CD4-positive, alpha-beta memory T cell (primary cell): ENCODE measurements around the gene FOXI1. TPM values are rescaled to one million over a fixed set of nuclear protein-coding genes. Genes with fewer than 3 reads are reported as not detected.
"Not testable (repeated sequence)": the region's sequence is repeated elsewhere in the genome, so short reads cannot be mapped to it uniquely, and the experiment has no call there.

Source experiments
- CTCF ChIA-PET: fragments of 350-600 bp; sonication (Branson Sonifier 250); formaldehyde crosslinking; loops from one replicate; lab custom pipeline; 2021; ENCODE audit warnings: inconsistent platforms; ENCODE audit not compliant: partially characterized antibody; lab: Charles Lee
- POLR2A ChIA-PET: fragments of 350-600 bp; sonication (Branson Sonifier 250); formaldehyde crosslinking; loops from one replicate; lab custom pipeline; 2021; ENCODE audit not compliant: partially characterized antibody; lab: Charles Lee
- DNase-seq, 5 donors: peaks; one replicate each; pipeline versions ENCODE4 v3.0.0 to v3.0.0-alpha.2; 2020 to 2022; ENCODE audit warnings: mixed read lengths in 1 of 5
- H3K27ac ChIP-seq: one replicate; pipeline ENCODE4 v1.7.0; 2013; ENCODE audit warnings: low read depth, low read length
- H3K27me3 ChIP-seq: 2 replicates; pipeline ENCODE4 v1.7.0; 2013; ENCODE audit warnings: mild to moderate bottlenecking, low read length, moderate library complexity; ENCODE audit not compliant: insufficient read depth
- H3K36me3 ChIP-seq: 2 replicates; pipeline ENCODE4 v1.7.0; 2013; ENCODE audit warnings: mild to moderate bottlenecking, low read length, moderate library complexity; ENCODE audit not compliant: insufficient read depth
- H3K4me1 ChIP-seq: 2 replicates; pipeline ENCODE4 v1.7.0; 2013; ENCODE audit warnings: mild to moderate bottlenecking, low read length, moderate library complexity; ENCODE audit not compliant: insufficient read depth
- H3K4me3 ChIP-seq, 2 donors: one replicate each; pipeline ENCODE4 v1.7.0; 2013; ENCODE audit warnings: low read length in 2 of 2, mild to moderate bottlenecking in 1 of 2
- H3K9me3 ChIP-seq, 2 donors: one replicate each; pipeline ENCODE4 v1.7.0; 2013; ENCODE audit warnings: low read length in 2 of 2, control low read depth in 1 of 2; ENCODE audit not compliant: control insufficient read depth in 1 of 2
- H3K27ac Mint-ChIP-seq, 7 donors: one replicate each; pipeline ENCODE4 v1.8.0; 2020 to 2021; ENCODE audit warnings: mixed read lengths in 7 of 7, mild to moderate bottlenecking in 6 of 7, inconsistent platforms in 3 of 7, moderate library complexity in 3 of 7
- H3K27me3 Mint-ChIP-seq, 2 donors: one replicate each; pipeline ENCODE4 v1.8.0; 2020 to 2021; ENCODE audit warnings: mixed read lengths in 2 of 2
- H3K36me3 Mint-ChIP-seq, 2 donors: one replicate each; pipeline ENCODE4 v1.8.0; 2020 to 2021; ENCODE audit warnings: mixed read lengths in 2 of 2, inconsistent platforms in 1 of 2, mild to moderate bottlenecking in 1 of 2
- H3K4me1 Mint-ChIP-seq, 4 donors: one replicate each; pipeline ENCODE4 v1.8.0; 2020 to 2021; ENCODE audit warnings: mixed read lengths in 4 of 4, mild to moderate bottlenecking in 1 of 4
- H3K4me3 Mint-ChIP-seq, 8 donors: one replicate each; pipeline ENCODE4 v1.8.0; 2020 to 2021; ENCODE audit warnings: mixed read lengths in 8 of 8, mild to moderate bottlenecking in 7 of 8, moderate library complexity in 6 of 8, inconsistent platforms in 3 of 8
- H3K9me3 Mint-ChIP-seq, 8 donors: one replicate each; pipeline ENCODE4 v1.8.0; 2020 to 2021; ENCODE audit warnings: mixed read lengths in 8 of 8, mild to moderate bottlenecking in 5 of 8, inconsistent platforms in 3 of 8, moderate library complexity in 1 of 8
- intact Hi-C: fragments of 100-400 bp; cut with micrococcal nuclease; formaldehyde crosslinking; loops from one replicate; pipeline ENCODE4 v1.15.1; 2023
- polyA plus RNA-seq, 2 donors: library from polyadenylated mRNA; unstranded; fragments of 300-500 nt; fragmentation: Illumina TruSeq; gene quantifications; one replicate each; pipeline ENCODE4 v1.2.3, GENCODE V29; 2021
- total RNA-seq, 2 experiments: library from RNA; stranded (reverse); gene quantifications; one replicate each; pipeline ENCODE4 v1.2.3, GENCODE V29; 2021

The FOXI1 gene
- total and polyA plus RNA-seq, 4 experiments from 2014 or later = not detected

GRCh38 chr5:170092455-170093101 is 13.1 kb upstream of the FOXI1 start:
- no peak overlapping the region for H3K27ac Mint-ChIP-seq
- Histone ChIP-seq H3K4me1 (no peaks in the 10 kb centered on the region), H3K36me3 (no peaks in the 10 kb centered on the region), H3K4me3 (no peak overlapping the region), H3K27ac (no peak overlapping the region), H3K9me3 (no peaks in the 10 kb centered on the region), H3K27me3 (no peaks in the 10 kb centered on the region)
- no peaks in the 10 kb centered on the region for H3K36me3 Mint-ChIP-seq
- no peaks in the 10 kb centered on the region for H3K9me3 Mint-ChIP-seq
- intact Hi-C loops = no loop called here
- H3K4me3 Mint-ChIP-seq = no peak overlapping the region
- POLR2A ChIA-PET = no interaction called here
- CTCF ChIA-PET = no interaction called here
- no peak for DNase-seq
- H3K4me1 Mint-ChIP-seq = no peaks in the 10 kb centered on the region
- peaks cover 0 to 1% of the 10 kb centered on the region in 2 donors for H3K27me3 Mint-ChIP-seq

- H3K9me3 ChIP-seq, POLR2A ChIA-PET, H3K4me3 ChIP-seq, DNase-seq, CTCF ChIA-PET, H3K36me3 ChIP-seq, H3K9me3 Mint-ChIP-seq, H3K4me3 Mint-ChIP-seq, H3K27me3 Mint-ChIP-seq, H3K36me3 Mint-ChIP-seq, H3K27ac ChIP-seq, H3K27me3 ChIP-seq, H3K4me1 ChIP-seq, intact Hi-C loops, H3K4me1 Mint-ChIP-seq: not testable (repeated sequence)
- H3K27ac Mint-ChIP-seq = peak overlapping the region in 1 of 7 donors; percentile 9
Observed at GRCh38 chr5:170094329-170094728, 11.4 kb upstream of the FOXI1 start.

GRCh38 chr5:170095646-170096045 is 10.1 kb upstream of the FOXI1 start:
- Mint-ChIP-seq H3K9me3 (peaks cover 0 to 4% (median 0%) of the 10 kb centered on the region in 8 donors), H3K27me3 (peaks cover 0 to 5% of the 10 kb centered on the region in 2 donors), H3K27ac (no peak overlapping the region), H3K36me3 (no peaks in the 10 kb centered on the region), H3K4me1 (peaks cover 0 to 1% (median 0%) of the 10 kb centered on the region in 4 donors), H3K4me3 (no peak overlapping the region)
- no peaks in the 10 kb centered on the region for H3K9me3 ChIP-seq
- POLR2A ChIA-PET = no interaction called here
- H3K27me3 ChIP-seq = no peaks in the 10 kb centered on the region
- DNase-seq = no peak
- intact Hi-C loops = no loop called here
- no peak overlapping the region for H3K4me3 ChIP-seq
- H3K36me3 ChIP-seq = no peaks in the 10 kb centered on the region
- no peak overlapping the region for H3K27ac ChIP-seq
- no peaks in the 10 kb centered on the region for H3K4me1 ChIP-seq
- CTCF ChIA-PET = interaction anchor here (2.3 kb wide), 1 partner anchor 326 kb away, joined by 5 read pairs; no protein-coding TSS in a partner anchor

- DNase-seq = no peak
- Mint-ChIP-seq H3K27ac (no peak overlapping the region), H3K9me3 (peaks cover 0 to 4% (median 0%) of the 10 kb centered on the region in 8 donors), H3K4me1 (peaks cover 0 to 1% (median 0%) of the 10 kb centered on the region in 4 donors), H3K4me3 (peak overlapping the region in 1 of 8 donors; percentile 4), H3K36me3 (no peaks in the 10 kb centered on the region), H3K27me3 (peaks cover 0 to 5% of the 10 kb centered on the region in 2 donors)
- Histone ChIP-seq H3K27me3 (no peaks in the 10 kb centered on the region), H3K27ac (no peak overlapping the region), H3K36me3 (no peaks in the 10 kb centered on the region), H3K4me1 (no peaks in the 10 kb centered on the region), H3K4me3 (no peak overlapping the region), H3K9me3 (no peaks in the 10 kb centered on the region)
- ChIA-PET POLR2A (no interaction called here), CTCF (interaction anchor here (1.1 to 1.3 kb wide), 2 partner anchors 86 to 535 kb away, joined by 3 to 5 read pairs; no protein-coding TSS in a partner anchor)
- intact Hi-C loops = no loop called here
Observed at GRCh38 chr5:170097934-170098333, 7.8 kb upstream of the FOXI1 start.

- Histone ChIP-seq H3K4me3 (no peak overlapping the region), H3K4me1 (no peaks in the 10 kb centered on the region), H3K27ac (no peak overlapping the region), H3K36me3 (no peaks in the 10 kb centered on the region), H3K9me3 (no peaks in the 10 kb centered on the region), H3K27me3 (no peaks in the 10 kb centered on the region)
- Mint-ChIP-seq H3K4me1 (peaks cover 0 to 1% (median 0%) of the 10 kb centered on the region in 4 donors), H3K9me3 (peaks cover 0 to 4% (median 0%) of the 10 kb centered on the region in 8 donors), H3K27ac (peak overlapping the region in 2 of 7 donors; percentile 44 to 62), H3K4me3 (no peak overlapping the region), H3K36me3 (no peaks in the 10 kb centered on the region), H3K27me3 (peaks cover 1 to 7% of the 10 kb centered on the region in 2 donors)
- intact Hi-C loops = loop anchor here (1.0 to 10.0 kb wide), 5 partner anchors 82 to 1236 kb away; no protein-coding TSS in a partner anchor
- DNase-seq = peak; percentile 51 to 66 (median 56)
- ChIA-PET POLR2A (no interaction called here), CTCF (interaction anchor here (0.8 to 3.4 kb wide), 15 partner anchors 10 to 1242 kb away, joined by 3 to 27 read pairs (median 5); no protein-coding TSS in a partner anchor)
Observed at GRCh38 chr5:170100066-170100943, 5.4 kb upstream of the FOXI1 start.

- intact Hi-C loops = loop anchor here (5.0 to 10.0 kb wide), 2 partner anchors 79 to 121 kb away; no protein-coding TSS in a partner anchor
- Histone ChIP-seq H3K27ac (no peak overlapping the region), H3K36me3 (no peaks in the 10 kb centered on the region), H3K4me3 (no peak overlapping the region), H3K27me3 (no peaks in the 10 kb centered on the region), H3K9me3 (no peaks in the 10 kb centered on the region), H3K4me1 (no peaks in the 10 kb centered on the region)
- Mint-ChIP-seq H3K27ac (no peak overlapping the region), H3K9me3 (peaks cover 0 to 2% (median 0%) of the 10 kb centered on the region in 8 donors), H3K36me3 (no peaks in the 10 kb centered on the region), H3K27me3 (peaks cover 2 to 4% of the 10 kb centered on the region in 2 donors), H3K4me3 (no peak overlapping the region), H3K4me1 (peaks cover 0 to 1% (median 0%) of the 10 kb centered on the region in 4 donors)
- CTCF ChIA-PET = interaction anchor here (1.3 kb wide), 1 partner anchor 318 kb away, joined by 3 read pairs; no protein-coding TSS in a partner anchor
- DNase-seq = no peak
- POLR2A ChIA-PET = no interaction called here
Observed at GRCh38 chr5:170103447-170103846, 2.2 kb upstream of the FOXI1 start.

GRCh38 chr5:170104299-170104698 is 1.4 kb upstream of the FOXI1 start:
- Mint-ChIP-seq H3K36me3 (no peaks in the 10 kb centered on the region), H3K27ac (peak overlapping the region in 1 of 7 donors; percentile 64), H3K4me1 (peaks cover 0 to 1% (median 0%) of the 10 kb centered on the region in 4 donors), H3K4me3 (no peak overlapping the region), H3K27me3 (peaks cover 2 to 4% of the 10 kb centered on the region in 2 donors), H3K9me3 (peaks cover 0 to 2% (median 0%) of the 10 kb centered on the region in 8 donors)
- H3K4me1 ChIP-seq = no peaks in the 10 kb centered on the region
- no peaks in the 10 kb centered on the region for H3K27me3 ChIP-seq
- POLR2A ChIA-PET = no interaction called here
- H3K36me3 ChIP-seq = no peaks in the 10 kb centered on the region
- no peak overlapping the region for H3K4me3 ChIP-seq
- no peak overlapping the region for H3K27ac ChIP-seq
- CTCF ChIA-PET = interaction anchor here (1.3 kb wide), 1 partner anchor 317 kb away, joined by 3 read pairs; no protein-coding TSS in a partner anchor
- intact Hi-C loops = loop anchor here (5.0 to 10.0 kb wide), 2 partner anchors 78 to 121 kb away; no protein-coding TSS in a partner anchor
- DNase-seq = no peak
- no peaks in the 10 kb centered on the region for H3K9me3 ChIP-seq
